ENCODE results near the gene SFMBT2.

- TF ChIP-seq EP300 (IDR thresholded peaks at IDR 0.05) (no peak), POLR2AphosphoS5 (IDR thresholded peaks at IDR 0.05) (no peak), CTCF (IDR thresholded peaks at IDR 0.05) (no peak), POLR2A (IDR thresholded peaks at IDR 0.05; ENCODE audit: low read depth) (no peak)
Observed at GRCh38 chr10:7432884-7433726, 22.3 kb upstream of the SFMBT2 start.

Measured in esophagus muscularis mucosa (tissue), 4 donors.